K562 (cell line): ENCODE results near the gene RNF41. TPM values are rescaled to one million over a fixed set of nuclear protein-coding genes. Genes with fewer than 3 reads are reported as not detected.

Experiments used
- ADNP ChIP-seq: fragments of 200-800 bp; sonication (Bioruptor generic); IDR thresholded peaks from 2 replicates; pipeline ENCODE4 v1.6.1; 2016; ENCODE audit warnings: missing genetic modification characterization, missing compliant biosample characterization
- BHLHE40 ChIP-seq: IDR thresholded peaks from 2 replicates; pipeline ENCODE4 v1.6.1; 2011; ENCODE audit warnings: low read length, improper control_type of control experiment
- DIDO1 ChIP-seq: fragments of 450-650 bp; IDR thresholded peaks from 2 replicates; pipeline ENCODE4 v1.6.1; 2016; ENCODE audit warnings: low read depth, missing biosample characterization, missing genetic modification characterization
- EWSR1 ChIP-seq: fragments of 450-650 bp; IDR thresholded peaks from 2 replicates; pipeline ENCODE4 v1.6.1; 2018; ENCODE audit warnings: borderline replicate concordance, mild to moderate bottlenecking, low read depth, moderate library complexity; ENCODE audit not compliant: partially characterized antibody
- GTF2E2 ChIP-seq: fragments of 200-800 bp; sonication (Bioruptor generic); IDR thresholded peaks from 2 replicates; pipeline ENCODE4 v1.6.1; 2016; ENCODE audit warnings: missing genetic modification characterization, missing compliant biosample characterization
- KLF10 ChIP-seq: fragments of 250-450 bp; sonication (Bioruptor Pico); IDR thresholded peaks from 2 replicates; pipeline ENCODE4 v1.6.1; 2021; ENCODE audit warnings: matching md5 sums
- NBN ChIP-seq: fragments of 450-650 bp; IDR thresholded peaks from 2 replicates; pipeline ENCODE4 v1.6.1; 2016; ENCODE audit warnings: low read depth, mild to moderate bottlenecking
- NR2C2 ChIP-seq, 2 experiments: fragments of 200-800 bp in 1 of 2; sonication (Bioruptor generic) in 1 of 2; sonication (generic) in 1 of 2; formaldehyde crosslinking in 1 of 2; IDR thresholded peaks; 2 replicates each; pipeline versions ENCODE4 v1.6.1 to v1.8.0; 2016 to 2022; ENCODE audit warnings: mild to moderate bottlenecking in 1 of 2, missing compliant biosample characterization in 1 of 2, missing genetic modification characterization in 1 of 2, missing genetic modification reagents in 1 of 2
- NR3C1 ChIP-seq: sonication (generic); formaldehyde crosslinking; IDR thresholded peaks from 2 replicates; pipeline ENCODE4 v1.8.1; 2022; ENCODE audit warnings: missing genetic modification reagents
- POLR2H ChIP-seq: IDR thresholded peaks from 2 replicates; pipeline ENCODE4 v1.6.1; 2016; ENCODE audit warnings: missing genetic modification characterization, low read depth, mild to moderate bottlenecking, control low read depth, missing compliant biosample characterization, moderate library complexity
- RUNX1 ChIP-seq: sonication (generic); IDR thresholded peaks from 2 replicates; pipeline ENCODE4 v1.6.1; 2016; ENCODE audit warnings: antibody characterized with exemption, low read depth
- SMAD3 ChIP-seq: fragments of 450-650 bp; formaldehyde crosslinking; conservative IDR thresholded peaks from 2 replicates; pipeline ENCODE4 v1.4.0; 2020; ENCODE audit warnings: mild to moderate bottlenecking
- ZNF239 ChIP-seq: fragments of 250-450 bp; sonication (Bioruptor Pico); IDR thresholded peaks from 2 replicates; pipeline ENCODE4 v1.4.0; 2020; ENCODE audit warnings: mild to moderate bottlenecking
- polyA plus RNA-seq, 8 experiments: library from polyadenylated mRNA; depleted of rRNA in 4 of 8; stranded (reverse) in 5 of 8; unstranded in 3 of 8; fragments of >200 nt; fragmentation: Nextera tagmentation in 2 of 8; fragmentation: Illumina TruSeq in 1 of 8; extraction: Ambion mirVana in 2 of 8; extraction: Trizol in 1 of 8; gene quantifications; 2 replicates each; pipeline versions ENCODE4 v1.2.1 to v1.2.3, GENCODE V29; 2011 to 2014; ENCODE audit warnings: inconsistent platforms in 1 of 8, missing spikeins in 1 of 8
- total RNA-seq, 7 experiments: library from RNA; depleted of rRNA in 6 of 7; stranded (reverse); fragments of >200 nt in 6 of 7; fragmentation: Illumina TruSeq in 2 of 7; extraction: Trizol in 2 of 7; gene quantifications; 2 replicates each; pipeline versions ENCODE4 v1.2.1 to v1.2.3, GENCODE V29; 2011 to 2021; ENCODE audit warnings: low replicate concordance in 1 of 7
- TF ChIP-seq, protein P1 (sequence below): sonication (generic); formaldehyde crosslinking; IDR thresholded peaks from 2 replicates; pipeline ENCODE4 v1.8.0; 2023; ENCODE audit warnings: missing genetic modification reagents, mild to moderate bottlenecking, borderline replicate concordance
- TF ChIP-seq, protein P2 (sequence below): fragments of 250-450 bp; sonication (Bioruptor Pico); IDR thresholded peaks from 2 replicates; pipeline ENCODE4 v1.5.0; 2022; ENCODE audit warnings: mild to moderate bottlenecking
- TF ChIP-seq, protein P3 (sequence below): fragments of 450-650 bp; IDR thresholded peaks from 2 replicates; pipeline ENCODE4 v1.6.1; 2016; ENCODE audit warnings: low read depth, mild to moderate bottlenecking, moderate library complexity
- TF ChIP-seq, protein P4 (sequence below), 2 experiments: fragments of 450-650 bp; IDR thresholded peaks; 2 replicates each; pipeline ENCODE4 v1.6.1; 2016

Gene RNF41
- total and polyA plus RNA-seq, 9 of the 15 experiments (the other 6 are each of a cell fraction or from before 2014, with no cell fraction given) = 28.2 to 46.8 (median 33.8) TPM

DNA sequence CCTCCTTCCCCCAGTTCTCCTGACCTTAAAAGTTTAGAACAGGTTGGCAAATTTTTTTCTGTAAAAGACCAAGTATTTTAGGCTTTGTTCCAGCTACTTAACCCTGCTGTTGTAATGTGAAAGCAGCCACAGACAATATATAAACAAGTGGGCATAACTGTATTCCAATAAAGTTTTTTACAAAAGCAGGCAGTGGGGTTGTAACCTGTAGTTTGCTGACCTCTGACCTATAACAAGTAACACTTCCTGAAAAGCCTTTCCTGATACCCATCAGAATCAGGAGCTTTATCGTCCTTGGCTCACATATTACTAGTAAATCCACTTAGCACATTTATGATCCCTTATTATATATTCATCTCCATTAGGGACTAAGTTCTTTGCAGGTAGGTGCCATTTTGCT, 19.4 kb downstream of the RNF41 start (continued):
- TF ChIP-seq, protein P1, sequence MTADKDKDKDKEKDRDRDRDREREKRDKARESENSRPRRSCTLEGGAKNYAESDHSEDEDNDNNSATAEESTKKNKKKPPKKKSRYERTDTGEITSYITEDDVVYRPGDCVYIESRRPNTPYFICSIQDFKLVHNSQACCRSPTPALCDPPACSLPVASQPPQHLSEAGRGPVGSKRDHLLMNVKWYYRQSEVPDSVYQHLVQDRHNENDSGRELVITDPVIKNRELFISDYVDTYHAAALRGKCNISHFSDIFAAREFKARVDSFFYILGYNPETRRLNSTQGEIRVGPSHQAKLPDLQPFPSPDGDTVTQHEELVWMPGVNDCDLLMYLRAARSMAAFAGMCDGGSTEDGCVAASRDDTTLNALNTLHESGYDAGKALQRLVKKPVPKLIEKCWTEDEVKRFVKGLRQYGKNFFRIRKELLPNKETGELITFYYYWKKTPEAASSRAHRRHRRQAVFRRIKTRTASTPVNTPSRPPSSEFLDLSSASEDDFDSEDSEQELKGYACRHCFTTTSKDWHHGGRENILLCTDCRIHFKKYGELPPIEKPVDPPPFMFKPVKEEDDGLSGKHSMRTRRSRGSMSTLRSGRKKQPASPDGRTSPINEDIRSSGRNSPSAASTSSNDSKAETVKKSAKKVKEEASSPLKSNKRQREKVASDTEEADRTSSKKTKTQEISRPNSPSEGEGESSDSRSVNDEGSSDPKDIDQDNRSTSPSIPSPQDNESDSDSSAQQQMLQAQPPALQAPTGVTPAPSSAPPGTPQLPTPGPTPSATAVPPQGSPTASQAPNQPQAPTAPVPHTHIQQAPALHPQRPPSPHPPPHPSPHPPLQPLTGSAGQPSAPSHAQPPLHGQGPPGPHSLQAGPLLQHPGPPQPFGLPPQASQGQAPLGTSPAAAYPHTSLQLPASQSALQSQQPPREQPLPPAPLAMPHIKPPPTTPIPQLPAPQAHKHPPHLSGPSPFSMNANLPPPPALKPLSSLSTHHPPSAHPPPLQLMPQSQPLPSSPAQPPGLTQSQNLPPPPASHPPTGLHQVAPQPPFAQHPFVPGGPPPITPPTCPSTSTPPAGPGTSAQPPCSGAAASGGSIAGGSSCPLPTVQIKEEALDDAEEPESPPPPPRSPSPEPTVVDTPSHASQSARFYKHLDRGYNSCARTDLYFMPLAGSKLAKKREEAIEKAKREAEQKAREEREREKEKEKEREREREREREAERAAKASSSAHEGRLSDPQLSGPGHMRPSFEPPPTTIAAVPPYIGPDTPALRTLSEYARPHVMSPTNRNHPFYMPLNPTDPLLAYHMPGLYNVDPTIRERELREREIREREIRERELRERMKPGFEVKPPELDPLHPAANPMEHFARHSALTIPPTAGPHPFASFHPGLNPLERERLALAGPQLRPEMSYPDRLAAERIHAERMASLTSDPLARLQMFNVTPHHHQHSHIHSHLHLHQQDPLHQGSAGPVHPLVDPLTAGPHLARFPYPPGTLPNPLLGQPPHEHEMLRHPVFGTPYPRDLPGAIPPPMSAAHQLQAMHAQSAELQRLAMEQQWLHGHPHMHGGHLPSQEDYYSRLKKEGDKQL (CRISPR knock-in tag) = no peak
- TF ChIP-seq DIDO1 = no peak
- no peak for TF ChIP-seq BHLHE40
- no peak for TF ChIP-seq GTF2E2 (tag)
- TF ChIP-seq, protein P2, sequence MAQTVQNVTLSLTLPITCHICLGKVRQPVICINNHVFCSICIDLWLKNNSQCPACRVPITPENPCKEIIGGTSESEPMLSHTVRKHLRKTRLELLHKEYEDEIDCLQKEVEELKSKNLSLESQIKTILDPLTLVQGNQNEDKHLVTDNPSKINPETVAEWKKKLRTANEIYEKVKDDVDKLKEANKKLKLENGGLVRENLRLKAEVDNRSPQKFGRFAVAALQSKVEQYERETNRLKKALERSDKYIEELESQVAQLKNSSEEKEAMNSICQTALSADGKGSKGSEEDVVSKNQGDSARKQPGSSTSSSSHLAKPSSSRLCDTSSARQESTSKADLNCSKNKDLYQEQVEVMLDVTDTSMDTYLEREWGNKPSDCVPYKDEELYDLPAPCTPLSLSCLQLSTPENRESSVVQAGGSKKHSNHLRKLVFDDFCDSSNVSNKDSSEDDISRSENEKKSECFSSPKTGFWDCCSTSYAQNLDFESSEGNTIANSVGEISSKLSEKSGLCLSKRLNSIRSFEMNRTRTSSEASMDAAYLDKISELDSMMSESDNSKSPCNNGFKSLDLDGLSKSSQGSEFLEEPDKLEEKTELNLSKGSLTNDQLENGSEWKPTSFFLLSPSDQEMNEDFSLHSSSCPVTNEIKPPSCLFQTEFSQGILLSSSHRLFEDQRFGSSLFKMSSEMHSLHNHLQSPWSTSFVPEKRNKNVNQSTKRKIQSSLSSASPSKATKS (CRISPR knock-in tag) = no peak
- TF ChIP-seq ADNP = no peak
- TF ChIP-seq NBN = no peak
- TF ChIP-seq POLR2H (tag) = 0 out of 2 replicates have a peak, but pooled peaks have one; percentile 37
- TF ChIP-seq, protein P3, sequence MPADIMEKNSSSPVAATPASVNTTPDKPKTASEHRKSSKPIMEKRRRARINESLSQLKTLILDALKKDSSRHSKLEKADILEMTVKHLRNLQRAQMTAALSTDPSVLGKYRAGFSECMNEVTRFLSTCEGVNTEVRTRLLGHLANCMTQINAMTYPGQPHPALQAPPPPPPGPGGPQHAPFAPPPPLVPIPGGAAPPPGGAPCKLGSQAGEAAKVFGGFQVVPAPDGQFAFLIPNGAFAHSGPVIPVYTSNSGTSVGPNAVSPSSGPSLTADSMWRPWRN = no peak
- no peak for TF ChIP-seq NR2C2 (CRISPR knock-in tag; IDR thresholded peaks at IDR 0.05)
- TF ChIP-seq NR2C2 (tag; IDR thresholded peaks at IDR 0.05) = peak; percentile 97
- TF ChIP-seq NR3C1 (CRISPR knock-in tag) = no peak
- TF ChIP-seq ZNF239 (CRISPR knock-in tag) = no peak
- no peak for TF ChIP-seq RUNX1
- no peak for TF ChIP-seq KLF10
- TF ChIP-seq EWSR1 = no peak
- no peak for TF ChIP-seq SMAD3
- TF ChIP-seq, protein P4, sequence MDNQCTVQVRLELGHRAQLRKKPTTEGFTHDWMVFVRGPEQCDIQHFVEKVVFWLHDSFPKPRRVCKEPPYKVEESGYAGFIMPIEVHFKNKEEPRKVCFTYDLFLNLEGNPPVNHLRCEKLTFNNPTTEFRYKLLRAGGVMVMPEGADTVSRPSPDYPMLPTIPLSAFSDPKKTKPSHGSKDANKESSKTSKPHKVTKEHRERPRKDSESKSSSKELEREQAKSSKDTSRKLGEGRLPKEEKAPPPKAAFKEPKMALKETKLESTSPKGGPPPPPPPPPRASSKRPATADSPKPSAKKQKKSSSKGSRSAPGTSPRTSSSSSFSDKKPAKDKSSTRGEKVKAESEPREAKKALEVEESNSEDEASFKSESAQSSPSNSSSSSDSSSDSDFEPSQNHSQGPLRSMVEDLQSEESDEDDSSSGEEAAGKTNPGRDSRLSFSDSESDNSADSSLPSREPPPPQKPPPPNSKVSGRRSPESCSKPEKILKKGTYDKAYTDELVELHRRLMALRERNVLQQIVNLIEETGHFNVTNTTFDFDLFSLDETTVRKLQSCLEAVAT (IDR thresholded peaks at IDR 0.05) = no peak
